Vagina (tissue), 2 donors: Measurements from ENCODE around the gene ALG9.

ENCODE experiments used
- POLR2A ChIP-seq, 2 donors: fragments of 450-650 bp; IDR thresholded peaks; one replicate each; pipeline ENCODE4 v1.6.1; 2017; ENCODE audit warnings: antibody characterized with exemption in 2 of 2, mild to moderate bottlenecking in 2 of 2, moderate library complexity in 2 of 2
- TF ChIP-seq, protein P1 (sequence below), 3 experiments: fragments of 450-650 bp in 2 of 3; fragments of 200-600 bp in 1 of 3; sonication (generic) in 1 of 3; IDR thresholded peaks; one replicate each; pipeline ENCODE4 v1.5.1; 2017 to 2019; ENCODE audit warnings: antibody characterized with exemption in 3 of 3, mild to moderate bottlenecking in 2 of 3, moderate library complexity in 2 of 3

GRCh38 chr11:111908639-111909305 is 37.4 kb upstream of the ALG9 start:
- TF ChIP-seq, protein P1, sequence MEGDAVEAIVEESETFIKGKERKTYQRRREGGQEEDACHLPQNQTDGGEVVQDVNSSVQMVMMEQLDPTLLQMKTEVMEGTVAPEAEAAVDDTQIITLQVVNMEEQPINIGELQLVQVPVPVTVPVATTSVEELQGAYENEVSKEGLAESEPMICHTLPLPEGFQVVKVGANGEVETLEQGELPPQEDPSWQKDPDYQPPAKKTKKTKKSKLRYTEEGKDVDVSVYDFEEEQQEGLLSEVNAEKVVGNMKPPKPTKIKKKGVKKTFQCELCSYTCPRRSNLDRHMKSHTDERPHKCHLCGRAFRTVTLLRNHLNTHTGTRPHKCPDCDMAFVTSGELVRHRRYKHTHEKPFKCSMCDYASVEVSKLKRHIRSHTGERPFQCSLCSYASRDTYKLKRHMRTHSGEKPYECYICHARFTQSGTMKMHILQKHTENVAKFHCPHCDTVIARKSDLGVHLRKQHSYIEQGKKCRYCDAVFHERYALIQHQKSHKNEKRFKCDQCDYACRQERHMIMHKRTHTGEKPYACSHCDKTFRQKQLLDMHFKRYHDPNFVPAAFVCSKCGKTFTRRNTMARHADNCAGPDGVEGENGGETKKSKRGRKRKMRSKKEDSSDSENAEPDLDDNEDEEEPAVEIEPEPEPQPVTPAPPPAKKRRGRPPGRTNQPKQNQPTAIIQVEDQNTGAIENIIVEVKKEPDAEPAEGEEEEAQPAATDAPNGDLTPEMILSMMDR (IDR thresholded peaks at IDR 0.05) = no peak
- TF ChIP-seq POLR2A (IDR thresholded peaks at IDR 0.05) = no peak
